Testis (tissue), 3 donors: ENCODE measurements around the gene RFC1. TPM values are rescaled to one million over a fixed set of nuclear protein-coding genes. Genes with fewer than 3 reads are reported as not detected.
A peak's percentile ranks its signal among the peaks of the same experiment; 100 is the strongest.
"Not testable (repeated sequence)": the region's sequence is repeated elsewhere in the genome, so short reads cannot be mapped to it uniquely, and the experiment has no call there.

Source experiments
- DNase-seq: peaks from one replicate; pipeline ENCODE4 v3.0.0-alpha.2; 2019
- H3K27ac ChIP-seq, 2 donors: fragments of 200-600 bp; sonication (generic); one replicate each; pipeline ENCODE4 v1.5.1; 2019
- H3K27me3 ChIP-seq: fragments of 200-600 bp; sonication (generic); one replicate; pipeline ENCODE4 v1.5.1; 2019
- H3K36me3 ChIP-seq: fragments of 200-600 bp; sonication (generic); one replicate; pipeline ENCODE4 v1.5.1; 2017; ENCODE audit warnings: low read depth; ENCODE audit errors: missing control alignments
- H3K4me1 ChIP-seq: fragments of 200-600 bp; sonication (generic); one replicate; pipeline ENCODE4 v1.5.1; 2019
- H3K4me3 ChIP-seq, 2 donors: fragments of 200-600 bp; sonication (generic); one replicate each; pipeline ENCODE4 v1.5.1; 2017 to 2019
- H3K9me3 ChIP-seq: fragments of 200-600 bp; sonication (generic); one replicate; pipeline ENCODE4 v1.5.1; 2017
- CTCF ChIP-seq, 3 experiments: fragments of 450-650 bp in 2 of 3; fragments of 200-600 bp in 1 of 3; sonication (generic) in 1 of 3; IDR thresholded peaks; one replicate each; pipeline ENCODE4 v1.5.1; 2016 to 2019; ENCODE audit warnings: antibody characterized with exemption in 3 of 3, mild to moderate bottlenecking in 2 of 3, moderate library complexity in 1 of 3
- POLR2A ChIP-seq: fragments of 450-650 bp; IDR thresholded peaks from one replicate; pipeline ENCODE4 v1.6.1; 2017; ENCODE audit warnings: antibody characterized with exemption, mild to moderate bottlenecking, moderate library complexity
- WGBS, 2 donors: methylation state at CpG; one replicate each; pipeline ENCODE4 v1.1.5; 2018; 5-methylcytosine and 5-hydroxymethylcytosine counted together
- intact Hi-C: fragments of 100-400 bp; cut with DNase I; formaldehyde crosslinking; loops from one replicate; pipeline ENCODE4 v1.15.1; 2023; ENCODE audit warnings: low total_unique reads
- polyA plus RNA-seq: library from polyadenylated mRNA; stranded (reverse); fragments of 350-450 nt; fragmentation: Illumina TruSeq; extraction: RNeasy Lipid Tissue Mini Kit (QIAGEN cat#74804); gene quantifications from one replicate; pipeline ENCODE4 v1.2.3, GENCODE V29; 2014; ENCODE audit warnings: low read depth, low replicate concordance; ENCODE audit not compliant: insufficient read depth
- total RNA-seq, 2 donors: library from RNA; depleted of rRNA; stranded (reverse); fragments of >200 nt; gene quantifications; one replicate each; pipeline ENCODE4 v1.2.3, GENCODE V29; 2016

RFC1 gene
- total and polyA plus RNA-seq, 3 donors from 2014 or later, result 26.9 to 34.9 (median 29.5) TPM

DNA sequence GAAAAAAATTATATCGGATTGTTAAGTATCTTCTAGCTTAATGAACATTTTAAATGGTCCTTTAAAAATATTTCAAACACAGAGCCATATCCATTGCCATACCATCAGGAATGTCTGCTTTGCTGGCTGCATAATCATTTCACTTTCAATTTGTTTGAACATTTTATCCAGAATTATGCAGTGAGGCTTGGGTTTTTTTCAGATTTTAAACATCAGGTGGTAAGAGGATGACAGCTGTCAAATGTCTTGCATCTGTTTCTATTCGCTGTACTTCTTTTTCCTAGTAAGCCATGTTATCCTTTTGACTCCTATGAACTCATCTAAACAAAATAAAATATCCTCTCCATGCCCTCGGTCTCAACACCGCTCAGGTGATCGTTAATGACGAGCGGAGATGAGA is 802 bp downstream of the RFC1 start:
- H3K4me3 ChIP-seq, result peak overlapping the region; percentile 94 to 99
- H3K27me3 ChIP-seq, result no peaks in the 10 kb centered on the region
- no peak for DNase-seq
- 6 to 7% methylated on average over 7 of the region's 7 CpGs for WGBS, 2 donors
- TF ChIP-seq CTCF (IDR thresholded peaks at IDR 0.05) (no peak), POLR2A (no peak)
- no peaks in the 10 kb centered on the region for H3K36me3 ChIP-seq
- H3K4me1 ChIP-seq, result peaks cover 11% of the 10 kb centered on the region
- H3K9me3 ChIP-seq, result no peaks in the 10 kb centered on the region
- peak overlapping the region in 1 of 2 donors; percentile 90 for H3K27ac ChIP-seq
- intact Hi-C loops, result no loop called here

DNA sequence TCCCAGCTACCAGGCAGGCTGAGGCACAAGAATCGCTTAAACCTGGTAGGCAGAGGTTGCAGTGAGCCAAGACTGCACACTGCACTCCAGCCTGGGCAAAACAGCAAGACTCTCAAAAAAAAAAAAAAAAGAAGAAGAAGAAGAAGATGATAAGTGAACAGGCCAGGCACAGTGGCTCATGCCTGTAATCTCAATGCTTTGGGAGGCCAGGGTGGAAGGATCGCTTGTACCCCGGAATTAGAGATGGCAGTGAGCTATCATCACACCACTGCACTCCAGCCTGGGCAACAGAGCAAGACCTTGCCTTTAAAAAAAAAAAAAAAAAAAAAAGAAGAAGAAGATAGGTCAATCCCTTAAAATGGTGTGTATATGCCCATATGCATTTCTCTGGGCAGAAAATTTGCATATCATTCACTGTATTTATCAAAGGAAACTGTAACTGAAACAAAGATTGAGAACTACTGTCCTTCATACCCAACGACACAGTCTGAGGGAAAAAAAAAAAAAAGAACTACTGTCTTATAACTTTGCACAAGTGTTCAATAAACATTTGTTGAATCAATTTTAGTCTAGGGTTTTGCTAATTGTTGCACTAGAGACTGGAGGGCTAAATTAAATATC is 2.3 kb downstream of the RFC1 start:
- peaks cover 11% of the 10 kb centered on the region for H3K4me1 ChIP-seq
- H3K9me3 ChIP-seq, result no peaks in the 10 kb centered on the region
- TF ChIP-seq POLR2A (no peak), CTCF (IDR thresholded peaks at IDR 0.05) (no peak)
- no peaks in the 10 kb centered on the region for H3K36me3 ChIP-seq
- H3K27me3 ChIP-seq, result no peaks in the 10 kb centered on the region
- no peak for DNase-seq
- 77 to 79% methylated on average over 4 of the region's 4 CpGs for WGBS, 2 donors
- H3K27ac ChIP-seq, result no peak overlapping the region
- H3K4me3 ChIP-seq, result no peak overlapping the region
- intact Hi-C loops, result no loop called here

- Histone ChIP-seq H3K4me3 (no peak overlapping the region), H3K36me3 (no peaks in the 10 kb centered on the region), H3K27me3 (no peaks in the 10 kb centered on the region), H3K27ac (no peak overlapping the region), H3K9me3 (no peaks in the 10 kb centered on the region), H3K4me1 (peaks cover 11% of the 10 kb centered on the region)
- TF ChIP-seq POLR2A (no peak), CTCF (IDR thresholded peaks at IDR 0.05) (no peak)
- intact Hi-C loops, result no loop called here
- no peak for DNase-seq
- 53 to 69% methylated on average over 3 of the region's 3 CpGs for WGBS, 2 donors
These were observed 3.3 kb downstream of the RFC1 start for GRCh38 chr4:39362827-39363226.

- H3K9me3 ChIP-seq, H3K27me3 ChIP-seq, H3K4me3 ChIP-seq, intact Hi-C loops, H3K27ac ChIP-seq, DNase-seq, H3K36me3 ChIP-seq: not testable (repeated sequence)
- 95 to 97% methylated on average over 4 of the region's 4 CpGs for WGBS, 2 donors
- H3K4me1 ChIP-seq, result peaks cover 11% of the 10 kb centered on the region
These were observed 5.6 kb downstream of the RFC1 start for GRCh38 chr4:39360611-39361010.

DNA sequence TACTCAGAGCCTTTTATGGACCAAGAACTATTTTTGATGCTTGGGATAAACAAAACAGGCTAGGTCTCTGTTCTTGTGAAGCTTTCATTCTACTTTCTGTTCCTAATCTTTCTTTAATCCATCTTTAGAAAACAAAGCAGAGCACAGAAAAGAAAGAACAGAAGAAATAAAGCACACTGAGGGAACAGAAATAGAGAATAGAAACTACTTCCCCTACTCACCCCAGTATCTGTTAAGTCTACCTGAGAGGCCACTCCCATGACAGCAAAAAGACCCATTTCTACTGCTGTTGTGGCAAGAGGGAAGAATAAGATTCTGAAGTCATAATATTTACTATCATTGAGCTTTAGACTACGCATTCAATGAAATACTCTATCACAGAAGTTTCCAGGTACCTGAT is 9.2 kb downstream of the RFC1 start:
- 87 to 90% methylated on average over 1 of the region's 1 CpG for WGBS, 2 donors
- no peak for TF ChIP-seq CTCF (IDR thresholded peaks at IDR 0.05)
- TF ChIP-seq POLR2A, result no peak
- intact Hi-C loops, result no loop called here
- DNase-seq, result no peak
- Histone ChIP-seq H3K36me3 (no peaks in the 10 kb centered on the region), H3K27me3 (no peaks in the 10 kb centered on the region), H3K4me1 (peaks cover 3% of the 10 kb centered on the region), H3K4me3 (no peak overlapping the region), H3K9me3 (no peaks in the 10 kb centered on the region), H3K27ac (peak overlapping the region in 1 of 2 donors; percentile 46)
